H1 (cell line): Measurements from ENCODE around the gene IL17RE. TPM values are rescaled to one million over a fixed set of nuclear protein-coding genes. Genes with fewer than 3 reads are reported as not detected.

Experiments used
- CTCF ChIA-PET: fragments of 300-600 bp; sonication (Branson Sonifier 250); formaldehyde crosslinking; loops from one replicate; lab custom pipeline; 2021; ENCODE audit not compliant: partially characterized antibody; lab: Charles Lee
- POLR2A ChIA-PET: fragments of 300-600 bp; sonication (Branson Sonifier 250); formaldehyde crosslinking; loops from one replicate; lab custom pipeline; 2021; ENCODE audit warnings: inconsistent platforms; ENCODE audit not compliant: partially characterized antibody; lab: Charles Lee
- DNase-seq, 2 experiments: peaks; one replicate each; pipeline versions ENCODE4 v3.0.0 to v3.0.0-alpha.2; 2010 to 2022; ENCODE audit warnings: low spot score in 2 of 2, low read depth in 1 of 2, mixed read lengths in 1 of 2
- FAIRE-seq: peaks from 2 replicates; lab custom pipeline; 2011; peaks lifted over from hg19 to GRCh38; lab: Jason Lieb, UNC
- H2AFZ ChIP-seq: 2 replicates; pipeline ENCODE4 v1.8.1; 2012; ENCODE audit warnings: low read length, inconsistent platforms
- H2AK5ac ChIP-seq: 2 replicates; pipeline ENCODE4 v1.6.1; 2013; ENCODE audit warnings: low read depth, low read length
- H2BK120ac ChIP-seq: replicated peaks from 2 replicates; pipeline ENCODE3; 2013; ENCODE audit warnings: low read depth, low read length, inconsistent platforms
- H2BK12ac ChIP-seq: 2 replicates; pipeline ENCODE4 v1.6.1; 2013; ENCODE audit warnings: low read depth, low read length
- H2BK15ac ChIP-seq: 2 replicates; pipeline ENCODE4 v1.6.1; 2013; ENCODE audit warnings: low read length
- H2BK20ac ChIP-seq: 2 replicates; pipeline ENCODE4 v1.6.1; 2013; ENCODE audit warnings: low read length
- H2BK5ac ChIP-seq: 2 replicates; pipeline ENCODE4 v1.6.1; 2013; ENCODE audit warnings: low read depth, low read length
- H3K14ac ChIP-seq: 2 replicates; pipeline ENCODE4 v1.6.1; 2013; ENCODE audit warnings: inconsistent platforms; ENCODE audit not compliant: insufficient read length
- H3K18ac ChIP-seq: 2 replicates; pipeline ENCODE4 v1.6.1; 2013; ENCODE audit warnings: low read length; ENCODE audit errors: extremely low read depth
- H3K23ac ChIP-seq: 2 replicates; pipeline ENCODE4 v1.6.1; 2013; ENCODE audit warnings: inconsistent platforms; ENCODE audit not compliant: insufficient read length
- H3K23me2 ChIP-seq: 2 replicates; pipeline ENCODE4 v1.6.1; 2013; ENCODE audit warnings: low read depth, low read length
- H3K27ac ChIP-seq: 2 replicates; pipeline ENCODE4 v1.6.1; 2011; ENCODE audit warnings: low read depth, low read length, inconsistent platforms
- H3K27me3 ChIP-seq, 4 experiments: replicated peaks in 1 of 4; 1 replicate in 1 of 4; 2 replicates in 3 of 4; pipeline versions ENCODE4 v1.6.1 to v1.8.1; 2011 to 2013; ENCODE audit warnings: low read length in 3 of 4, mild to moderate bottlenecking in 3 of 4, inconsistent platforms in 2 of 4, mixed read lengths in 2 of 4, moderate library complexity in 1 of 4; ENCODE audit not compliant: control insufficient read depth in 3 of 4, insufficient read depth in 3 of 4; ENCODE audit errors: extremely low read depth in 1 of 4
- H3K36me3 ChIP-seq, 4 experiments: 2 replicates each; pipeline versions ENCODE4 v1.6.1 to v1.8.1; 2011 to 2013; ENCODE audit warnings: mild to moderate bottlenecking in 4 of 4, low read length in 3 of 4, moderate library complexity in 2 of 4, control low read depth in 1 of 4, inconsistent platforms in 1 of 4; ENCODE audit not compliant: insufficient read depth in 4 of 4, control insufficient read depth in 2 of 4
- H3K4ac ChIP-seq: replicated peaks from 2 replicates; pipeline ENCODE3; 2013; ENCODE audit warnings: low read length, low read depth, mixed read lengths, inconsistent platforms; ENCODE audit not compliant: insufficient read length
- H3K4me1 ChIP-seq, 4 experiments: replicated peaks in 1 of 4; 1 replicate in 1 of 4; 2 replicates in 3 of 4; pipeline versions ENCODE4 v1.6.1 to v1.8.1; 2011 to 2013; ENCODE audit warnings: low read length in 3 of 4, inconsistent platforms in 2 of 4, mixed read lengths in 1 of 4; ENCODE audit not compliant: insufficient read depth in 4 of 4, control insufficient read depth in 3 of 4
- H3K4me2 ChIP-seq, 2 experiments: 2 replicates each; pipeline versions ENCODE4 v1.6.1 to v1.8.1; 2011 to 2013; ENCODE audit warnings: low read depth in 2 of 2, low read length in 2 of 2, control low read depth in 1 of 2, inconsistent platforms in 1 of 2, mild to moderate bottlenecking in 1 of 2; ENCODE audit not compliant: insufficient read depth in 1 of 2
- H3K4me3 ChIP-seq, 4 experiments: fragments of 200-600, 300-600 bp in 1 of 4; sonication (generic), shearing (Covaris generic), sonication (Bioruptor Twin) in 1 of 4; 2 replicates each; pipeline versions ENCODE4 v1.5.1 to v1.8.1; 2011 to 2016; ENCODE audit warnings: low read length in 4 of 4, low read depth in 3 of 4, control low read depth in 2 of 4, inconsistent platforms in 2 of 4, mild to moderate bottlenecking in 2 of 4, mixed read lengths in 1 of 4, moderate library complexity in 1 of 4; ENCODE audit not compliant: insufficient read depth in 2 of 4; ENCODE audit errors: extremely low read depth in 1 of 4
- H3K56ac ChIP-seq: replicated peaks from 2 replicates; pipeline ENCODE3; 2013; ENCODE audit warnings: low read depth, mild to moderate bottlenecking, mixed read lengths, low read length, inconsistent platforms; ENCODE audit not compliant: insufficient read length
- H3K79me1 ChIP-seq: 2 replicates; pipeline ENCODE4 v1.6.1; 2013; ENCODE audit warnings: low read depth, low read length, control low read depth
- H3K79me2 ChIP-seq, 2 experiments: 2 replicates each; pipeline versions ENCODE4 v1.6.1 to v1.8.1; 2012 to 2013; ENCODE audit warnings: low read length in 2 of 2, mild to moderate bottlenecking in 2 of 2, inconsistent platforms in 1 of 2; ENCODE audit not compliant: insufficient read depth in 2 of 2, control insufficient read depth in 1 of 2
- H3K9ac ChIP-seq, 4 experiments: replicated peaks in 1 of 4; 1 replicate in 1 of 4; 2 replicates in 3 of 4; pipeline versions ENCODE4 v1.6.1 to v1.8.1; 2011 to 2013; ENCODE audit warnings: low read depth in 3 of 4, low read length in 3 of 4, control low read depth in 2 of 4, mild to moderate bottlenecking in 2 of 4, moderate library complexity in 2 of 4, inconsistent platforms in 1 of 4; ENCODE audit errors: extremely low read depth in 1 of 4
- H3K9me3 ChIP-seq, 2 experiments: 2 replicates each; pipeline versions ENCODE4 v1.6.1 to v1.8.1; 2012 to 2013; ENCODE audit warnings: mild to moderate bottlenecking in 2 of 2, moderate library complexity in 2 of 2, control low read depth in 1 of 2, inconsistent platforms in 1 of 2, low read depth in 1 of 2, low read length in 1 of 2, mixed read lengths in 1 of 2; ENCODE audit not compliant: insufficient read depth in 2 of 2
- H4K20me1 ChIP-seq, 2 experiments: replicated peaks in 1 of 2; 2 replicates each; pipeline versions ENCODE3 to v1.8.1; 2011 to 2013; ENCODE audit warnings: inconsistent platforms in 2 of 2, low read length in 2 of 2, mild to moderate bottlenecking in 1 of 2; ENCODE audit not compliant: insufficient read depth in 2 of 2, control insufficient read depth in 1 of 2
- H4K5ac ChIP-seq: 2 replicates; pipeline ENCODE4 v1.6.1; 2013; ENCODE audit warnings: low read length, low read depth, mixed read lengths, inconsistent platforms; ENCODE audit not compliant: insufficient read length
- H4K8ac ChIP-seq: 2 replicates; pipeline ENCODE4 v1.8.0; 2013; ENCODE audit warnings: mild to moderate bottlenecking, moderate library complexity, low read length, inconsistent platforms; ENCODE audit not compliant: insufficient read depth; ENCODE audit errors: extremely low read depth
- H4K91ac ChIP-seq: replicated peaks from 2 replicates; pipeline ENCODE3; 2013; ENCODE audit warnings: low read length, mixed read lengths, inconsistent platforms; ENCODE audit not compliant: insufficient read length
- BRCA1 ChIP-seq: IDR thresholded peaks from 2 replicates; pipeline ENCODE4 v1.6.1; 2012; ENCODE audit warnings: low read depth, low read length, improper control_type of control experiment
- EP300 ChIP-seq, 2 experiments: IDR thresholded peaks; 1 replicate in 1 of 2; 2 replicates in 1 of 2; pipeline ENCODE4 v1.6.1; 2011 to 2012; ENCODE audit warnings: low read depth in 2 of 2, low read length in 2 of 2, mild to moderate bottlenecking in 2 of 2, borderline replicate concordance in 1 of 2, inconsistent platforms in 1 of 2, moderate library complexity in 1 of 2
- HDAC6 ChIP-seq: IDR thresholded peaks from one replicate; pipeline ENCODE4 v1.7.1; 2012; ENCODE audit warnings: low read depth, mild to moderate bottlenecking, inconsistent platforms, low read length, moderate library complexity
- SIRT6 ChIP-seq: IDR thresholded peaks from one replicate; pipeline ENCODE4 v1.7.1; 2012; ENCODE audit warnings: low read length, inconsistent platforms
- SUZ12 ChIP-seq: fragments of 200-600 bp; sonication (generic); IDR thresholded peaks from 2 replicates; pipeline ENCODE4 v1.6.1; 2012; ENCODE audit warnings: mild to moderate bottlenecking, inconsistent platforms, low read length, moderate library complexity, mixed read lengths
- WGBS, 2 experiments: shearing (Covaris generic) in 1 of 2; methylation state at CpG; one replicate each; pipeline versions ENCODE4 v1.1.6 to v1.1.7; 2013 to 2015; ENCODE audit warnings: low lambda C conversion rate in 2 of 2, mixed read lengths in 2 of 2, inconsistent platforms in 1 of 2, low coverage in 1 of 2, missing lambda C conversion rate in 1 of 2; ENCODE audit not compliant: insufficient replicate concordance in 2 of 2, insufficient coverage in 1 of 2, insufficient read length in 1 of 2; ENCODE audit errors: extremely low coverage in 1 of 2, missing lambda C conversion rate in 1 of 2; 5-methylcytosine and 5-hydroxymethylcytosine counted together
- polyA plus RNA-seq, 7 experiments: library from polyadenylated mRNA; depleted of rRNA in 3 of 7; stranded (reverse) in 5 of 7; unstranded in 2 of 7; fragments of >200 nt in 5 of 7; fragments of 200-250 nt in 2 of 7; gene quantifications; 1 replicate in 5 of 7; 2 replicates in 1 of 7; 4 replicates in 1 of 7; pipeline versions ENCODE4 v1.2.1 to v1.2.3, GENCODE V29; 2011 to 2013; ENCODE audit warnings: missing spikeins in 2 of 7, mixed read lengths in 2 of 7
- total RNA-seq: library from RNA; stranded (reverse); fragmentation: NEBNext Ultra II Directional; extraction: Animal tissue kit (Norgen Biotek cat#: 25700); gene quantifications from 2 replicates; pipeline ENCODE4 v1.2.1, GENCODE V29; 2021
- TF ChIP-seq, protein P1 (sequence below): IDR thresholded peaks from 2 replicates; pipeline ENCODE4 v1.6.1; 2011; ENCODE audit warnings: low read length, improper control_type of control experiment

IL17RE gene
- total and polyA plus RNA-seq, 2 of the 8 experiments (the other 6 are each of a cell fraction or from before 2014, with no cell fraction given) = 3.4 to 4.9 TPM

GRCh38 chr3:9893739-9894138 lies 8.9 kb upstream of the IL17RE start:
- DNase-seq (no peak), FAIRE-seq (no peak)
- H4K91ac ChIP-seq = no peak overlapping the region
- H3K23ac ChIP-seq = no peak overlapping the region
- peaks cover 0 to 2% (median 0%) of the 10 kb centered on the region in 4 experiments; a peak in 1 of 7 replicates for H3K4me1 ChIP-seq
- H4K20me1 ChIP-seq = peaks cover 1 to 4% of the 10 kb centered on the region in 2 experiments
- H4K5ac ChIP-seq = no peak overlapping the region
- no peak overlapping the region for H3K14ac ChIP-seq
- H2BK20ac ChIP-seq = no peak overlapping the region
- ChIA-PET POLR2A (interaction anchor here (0.7 to 1.8 kb wide), 11 partner anchors 9 to 73 kb away, joined by 3 to 11 read pairs (median 4); partner anchors contain the start of genes CIDEC, CRELD1 and IL17RE), CTCF (interaction anchor here (0.8 to 2.3 kb wide), 7 partner anchors 9 to 274 kb away, joined by 3 to 9 read pairs (median 3); partner anchors contain the start of gene IL17RE)
- H3K23me2 ChIP-seq = 0 out of 2 replicates have a peak, but pooled peaks cover 2% of the 10 kb centered on the region
- WGBS, 2 experiments = 100% methylated on average over 1 of the region's 1 CpG; no CpG with 5 or more reads in 1 of the 2 experiments
- H4K8ac ChIP-seq = no peak overlapping the region
- no peak overlapping the region for H3K18ac ChIP-seq
- H3K4ac ChIP-seq = no peak overlapping the region
- no peak overlapping the region for H3K27ac ChIP-seq
- H3K4me2 ChIP-seq = no peak overlapping the region
- no peak overlapping the region for H2BK5ac ChIP-seq
- H2BK15ac ChIP-seq = no peak overlapping the region
- H3K79me1 ChIP-seq = no peaks in the 10 kb centered on the region
- no peak overlapping the region for H2AFZ ChIP-seq
- H3K36me3 ChIP-seq = peaks cover 8 to 16% (median 13%) of the 10 kb centered on the region in 4 experiments; a peak in 7 of 8 replicates
- H3K79me2 ChIP-seq = peaks cover 0 to 19% of the 10 kb centered on the region in 2 experiments; a peak in 2 of 4 replicates
- no peak overlapping the region for H2AK5ac ChIP-seq
- H2BK120ac ChIP-seq = no peak overlapping the region
- no peak for TF ChIP-seq SUZ12
- TF ChIP-seq, protein P1, sequence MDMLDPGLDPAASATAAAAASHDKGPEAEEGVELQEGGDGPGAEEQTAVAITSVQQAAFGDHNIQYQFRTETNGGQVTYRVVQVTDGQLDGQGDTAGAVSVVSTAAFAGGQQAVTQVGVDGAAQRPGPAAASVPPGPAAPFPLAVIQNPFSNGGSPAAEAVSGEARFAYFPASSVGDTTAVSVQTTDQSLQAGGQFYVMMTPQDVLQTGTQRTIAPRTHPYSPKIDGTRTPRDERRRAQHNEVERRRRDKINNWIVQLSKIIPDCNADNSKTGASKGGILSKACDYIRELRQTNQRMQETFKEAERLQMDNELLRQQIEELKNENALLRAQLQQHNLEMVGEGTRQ = no peak
- TF ChIP-seq SIRT6 = no peak
- TF ChIP-seq EP300 (IDR thresholded peaks at IDR 0.05; ENCODE audit: borderline replicate concordance in 1 of 2, low read depth in 2 of 2, low read length in 2 of 2) = no peak
- TF ChIP-seq HDAC6 = no peak
- TF ChIP-seq BRCA1 = no peak
- H3K27me3 ChIP-seq = no peaks in the 10 kb centered on the region
- H3K9ac ChIP-seq = no peak overlapping the region
- no peaks in the 10 kb centered on the region for H3K9me3 ChIP-seq
- no peak overlapping the region for H3K56ac ChIP-seq
- no peak overlapping the region for H2BK12ac ChIP-seq
- H3K4me3 ChIP-seq = no peak overlapping the region
